Measurements from ENCODE around the gene UCK2. TPM values are rescaled to one million over a fixed set of nuclear protein-coding genes. Genes with fewer than 3 reads are reported as not detected.

Gene UCK2
- total RNA-seq, 6 experiments from 2014 or later = 42.5 to 60.0 (median 52.1) TPM

DNA sequence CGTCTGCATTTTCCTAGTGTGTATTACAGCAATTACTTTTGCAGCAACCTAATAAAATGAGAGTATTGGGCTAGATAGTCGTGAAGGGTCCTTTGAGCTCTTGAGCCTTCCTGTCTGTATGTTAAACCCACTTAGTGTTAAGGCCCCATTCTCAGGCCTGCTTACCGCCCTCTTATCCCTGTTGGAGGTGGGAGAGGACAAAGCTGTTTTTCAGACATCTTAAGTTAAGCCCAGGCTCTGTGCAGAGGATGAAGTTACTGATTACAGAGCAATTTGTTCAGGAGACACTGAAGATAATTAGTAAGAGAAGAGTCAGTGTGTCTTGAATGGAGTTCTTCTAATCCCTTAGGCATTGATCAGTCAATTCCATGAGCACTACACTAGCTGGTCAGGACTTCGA lies 114.6 kb downstream of the UCK2 start:
- no peaks in the 10 kb centered on the region for H3K9me3 Mint-ChIP-seq
- no peaks in the 10 kb centered on the region for H3K4me1 Mint-ChIP-seq (ENCODE audit: low read depth)
- no peak for DNase-seq
- no peak overlapping the region for H3K27ac Mint-ChIP-seq
- TF ChIP-seq, protein P1, sequence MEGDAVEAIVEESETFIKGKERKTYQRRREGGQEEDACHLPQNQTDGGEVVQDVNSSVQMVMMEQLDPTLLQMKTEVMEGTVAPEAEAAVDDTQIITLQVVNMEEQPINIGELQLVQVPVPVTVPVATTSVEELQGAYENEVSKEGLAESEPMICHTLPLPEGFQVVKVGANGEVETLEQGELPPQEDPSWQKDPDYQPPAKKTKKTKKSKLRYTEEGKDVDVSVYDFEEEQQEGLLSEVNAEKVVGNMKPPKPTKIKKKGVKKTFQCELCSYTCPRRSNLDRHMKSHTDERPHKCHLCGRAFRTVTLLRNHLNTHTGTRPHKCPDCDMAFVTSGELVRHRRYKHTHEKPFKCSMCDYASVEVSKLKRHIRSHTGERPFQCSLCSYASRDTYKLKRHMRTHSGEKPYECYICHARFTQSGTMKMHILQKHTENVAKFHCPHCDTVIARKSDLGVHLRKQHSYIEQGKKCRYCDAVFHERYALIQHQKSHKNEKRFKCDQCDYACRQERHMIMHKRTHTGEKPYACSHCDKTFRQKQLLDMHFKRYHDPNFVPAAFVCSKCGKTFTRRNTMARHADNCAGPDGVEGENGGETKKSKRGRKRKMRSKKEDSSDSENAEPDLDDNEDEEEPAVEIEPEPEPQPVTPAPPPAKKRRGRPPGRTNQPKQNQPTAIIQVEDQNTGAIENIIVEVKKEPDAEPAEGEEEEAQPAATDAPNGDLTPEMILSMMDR (IDR thresholded peaks at IDR 0.05) = no peak
- no peaks in the 10 kb centered on the region for H3K36me3 Mint-ChIP-seq (ENCODE audit: low read depth)
- H3K27me3 Mint-ChIP-seq (ENCODE audit: insufficient read depth) = peaks cover 10% of the 10 kb centered on the region
- no peak overlapping the region for H3K4me3 Mint-ChIP-seq

DNA sequence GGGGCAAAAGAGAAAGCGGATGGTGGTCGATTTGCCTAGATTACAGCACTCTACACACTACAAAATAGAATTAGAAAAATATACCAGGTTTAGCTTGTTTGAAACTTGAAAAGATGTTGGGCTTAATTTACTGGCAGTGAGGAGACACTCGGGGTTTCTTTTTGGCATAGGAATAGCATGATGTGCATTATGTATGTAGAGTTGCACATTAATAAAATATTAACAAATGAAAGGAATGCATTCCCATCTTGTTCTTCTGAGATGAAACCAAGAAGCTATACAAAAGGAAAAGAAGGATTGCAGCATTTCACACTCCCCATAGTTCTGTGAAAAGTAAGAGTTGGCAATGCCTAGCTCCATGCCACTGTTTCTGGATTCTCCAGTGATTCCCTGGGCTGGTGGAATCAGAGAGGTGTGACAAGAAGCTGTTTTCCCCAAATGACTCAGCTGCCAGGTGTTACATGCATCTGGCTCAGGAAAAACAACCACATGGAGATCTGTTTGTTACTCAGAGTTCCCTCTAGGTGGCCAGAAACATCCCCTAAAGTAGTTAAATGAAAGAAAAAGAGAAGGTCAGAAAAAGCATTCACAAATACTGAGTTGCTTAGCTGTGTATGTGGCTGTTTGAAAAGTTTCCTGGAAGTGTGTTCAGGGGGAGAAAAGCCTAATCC lies 115.6 kb downstream of the UCK2 start:
- no peaks in the 10 kb centered on the region for H3K4me1 Mint-ChIP-seq (ENCODE audit: low read depth)
- no peaks in the 10 kb centered on the region for H3K9me3 Mint-ChIP-seq
- H3K36me3 Mint-ChIP-seq (ENCODE audit: low read depth) = no peaks in the 10 kb centered on the region
- TF ChIP-seq, protein P1 (IDR thresholded peaks at IDR 0.05) = peak; percentile 14; the same call in 1 of the 2 replicates
- no peak overlapping the region for H3K4me3 Mint-ChIP-seq
- H3K27ac Mint-ChIP-seq = no peak overlapping the region
- peaks cover 10% of the 10 kb centered on the region for H3K27me3 Mint-ChIP-seq (ENCODE audit: insufficient read depth)
- DNase-seq = no peak

DNA sequence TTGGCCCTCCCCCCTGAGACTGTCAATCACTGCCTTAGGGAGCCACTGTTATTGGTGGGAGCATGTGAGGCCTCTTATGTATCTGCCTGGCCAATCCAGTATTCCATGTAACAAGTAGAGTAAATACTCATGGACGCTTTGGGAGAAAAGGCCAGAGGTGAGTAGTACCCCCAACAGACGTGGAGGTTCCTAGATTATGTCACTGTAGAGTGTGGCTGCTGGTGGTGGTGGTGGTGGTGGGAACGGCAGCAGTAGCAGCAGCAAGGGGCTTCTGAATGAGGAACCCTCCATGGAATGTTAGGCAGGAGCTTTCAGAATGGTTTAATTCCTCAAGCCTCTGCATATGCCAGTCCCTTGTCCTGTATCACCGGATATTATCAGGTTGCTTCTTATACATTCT lies 118.5 kb downstream of the UCK2 start:
- Mint-ChIP-seq H3K4me3 (no peak overlapping the region), H3K4me1 (ENCODE audit: low read depth) (no peaks in the 10 kb centered on the region), H3K36me3 (ENCODE audit: low read depth) (no peaks in the 10 kb centered on the region), H3K27ac (no peak overlapping the region), H3K9me3 (no peaks in the 10 kb centered on the region), H3K27me3 (ENCODE audit: insufficient read depth) (peaks cover 9% of the 10 kb centered on the region)
- TF ChIP-seq, protein P1 (IDR thresholded peaks at IDR 0.05) = no peak
- no peak for DNase-seq

DNA sequence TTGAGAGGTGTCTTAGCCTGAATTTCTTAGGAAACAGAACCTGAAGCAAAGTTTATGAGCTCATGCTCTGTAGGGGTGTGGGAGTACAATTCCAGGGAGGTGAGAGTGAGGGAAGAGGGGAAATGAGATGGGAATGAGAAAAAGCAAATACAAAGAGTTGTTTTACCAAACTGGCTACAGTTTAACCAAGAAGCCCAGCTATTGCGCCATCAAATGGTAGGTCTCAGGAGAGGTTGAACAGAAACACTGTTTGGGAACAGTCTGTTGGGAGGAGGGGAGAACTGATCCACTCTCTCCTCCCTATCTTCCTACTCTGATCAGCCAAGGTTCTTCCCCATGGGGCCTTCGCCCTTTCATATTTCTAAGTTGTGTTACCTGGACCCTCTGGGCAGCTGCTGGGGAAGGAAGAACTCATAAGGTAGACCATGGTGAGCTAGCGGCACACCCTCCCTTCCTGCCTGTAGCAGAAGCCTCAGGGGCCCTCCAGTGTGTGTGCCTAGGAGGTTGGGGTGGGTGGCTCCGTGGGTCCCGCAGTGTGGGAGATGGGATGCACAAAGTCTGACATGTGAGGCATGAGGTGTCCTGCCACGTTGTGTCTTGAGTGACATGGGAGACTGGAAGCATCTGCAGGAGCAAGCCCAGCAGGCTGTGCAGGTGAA lies 120.5 kb downstream of the UCK2 start:
- H3K27me3 Mint-ChIP-seq (ENCODE audit: insufficient read depth) = no peaks in the 10 kb centered on the region; the same call in none of the 2 replicates
- no peaks in the 10 kb centered on the region for H3K36me3 Mint-ChIP-seq (ENCODE audit: low read depth)
- no peak overlapping the region for H3K27ac Mint-ChIP-seq
- DNase-seq = no peak
- H3K4me3 Mint-ChIP-seq = no peak overlapping the region
- H3K9me3 Mint-ChIP-seq = no peaks in the 10 kb centered on the region
- TF ChIP-seq, protein P1 (IDR thresholded peaks at IDR 0.05) = no peak
- H3K4me1 Mint-ChIP-seq (ENCODE audit: low read depth) = no peaks in the 10 kb centered on the region

DNA sequence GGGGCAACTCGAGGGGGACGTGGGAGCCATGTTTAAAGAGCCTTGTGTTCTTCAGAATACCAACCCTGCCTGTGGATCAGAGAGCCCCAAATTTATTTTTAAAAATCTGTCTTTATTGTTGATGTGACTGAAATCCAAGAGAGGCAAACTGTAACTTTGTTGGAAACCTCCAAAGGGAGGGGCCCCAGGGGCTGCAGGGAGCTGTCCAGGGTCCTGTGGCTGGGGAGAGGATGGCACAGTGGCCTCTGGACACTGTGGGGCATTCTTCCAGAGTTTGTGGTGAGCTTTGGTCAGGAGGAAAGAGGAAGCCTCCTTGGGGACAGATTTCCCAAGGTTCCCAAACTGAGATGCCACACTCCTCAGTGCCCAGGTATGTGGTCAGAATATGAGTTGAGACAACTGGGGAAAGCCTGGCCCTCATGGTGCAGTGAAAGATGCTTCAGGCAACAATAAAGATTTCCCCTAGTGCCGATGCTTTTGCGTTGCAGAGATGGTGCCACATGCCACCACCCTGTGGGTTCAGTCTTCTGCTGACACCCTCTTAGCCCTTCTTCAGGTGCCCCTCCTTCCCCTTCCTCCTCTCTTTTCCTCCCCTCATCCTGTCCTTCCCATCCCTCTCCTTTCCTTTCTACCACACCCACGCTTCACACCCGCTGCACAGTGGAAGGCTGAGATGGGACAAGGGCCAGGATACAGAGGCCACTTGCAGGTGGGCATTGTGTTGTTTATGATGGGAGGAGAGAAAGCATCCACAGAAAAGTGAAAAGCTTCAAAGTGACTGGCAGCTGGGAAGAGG lies 122.1 kb downstream of the UCK2 start:
- Mint-ChIP-seq H3K4me3 (no peak overlapping the region), H3K27me3 (ENCODE audit: insufficient read depth) (no peaks in the 10 kb centered on the region; the same call in none of the 2 replicates)
- DNase-seq = no peak

More for the DNA sequence above, 122.1 kb downstream of the UCK2 start:
- H3K27ac Mint-ChIP-seq = no peak overlapping the region
- no peaks in the 10 kb centered on the region; the same call in 1 of the 2 replicates for H3K4me1 Mint-ChIP-seq (ENCODE audit: low read depth)
- TF ChIP-seq, protein P1 (IDR thresholded peaks at IDR 0.05) = no peak
- H3K9me3 Mint-ChIP-seq = no peaks in the 10 kb centered on the region
- H3K36me3 Mint-ChIP-seq (ENCODE audit: low read depth) = no peaks in the 10 kb centered on the region

All from HFFc6 (cell line).